A549 (cell line): ENCODE results near the gene FAM237A. TPM values are rescaled to one million over a fixed set of nuclear protein-coding genes. Genes with fewer than 3 reads are reported as not detected.

Experiments used
- ATAC-seq, 2 experiments: fragments of 200-7000 bp in 1 of 2; fragments of >200 bp in 1 of 2; cut with Nextera tagmentation in 1 of 2; cut with Tn5 transposase in 1 of 2; 3 replicates each; pipeline versions ENCODE4 v1.8.0 to v1.9.1; 2018 to 2020; ENCODE audit warnings: mild to moderate bottlenecking in 1 of 2, moderate library complexity in 1 of 2
- CTCF ChIA-PET: fragments of 300-600 bp; sonication (Branson Sonifier 250); formaldehyde crosslinking; extraction: SDS; loops from one replicate; lab custom pipeline; 2021; ENCODE audit warnings: antibody characterized with exemption, inconsistent platforms; lab: Yijun Ruan, JAX
- POLR2A ChIA-PET: fragments of 350-600 bp; formaldehyde crosslinking; extraction: SDS; loops from one replicate; lab custom pipeline; 2021; ENCODE audit warnings: antibody characterized with exemption, inconsistent platforms; lab: Yijun Ruan, JAX
- DNase-seq, 2 experiments: peaks; one replicate each; pipeline versions ENCODE4 v3.0.0 to v3.0.0-alpha.2; 2011 to 2016; ENCODE audit warnings: low read depth in 1 of 2, low spot score in 1 of 2
- FAIRE-seq: peaks from 2 replicates; lab custom pipeline; 2011; peaks lifted over from hg19 to GRCh38; lab: Jason Lieb, UNC
- H3K27ac ChIP-seq, 2 experiments: fragments of >200 bp; sonication (Bioruptor Twin); formaldehyde crosslinking; 3 replicates each; pipeline ENCODE4 v1.5.1; 2016 to 2017
- H3K4me1 ChIP-seq: fragments of >200 bp; sonication (Bioruptor Twin); formaldehyde crosslinking; 3 replicates; pipeline ENCODE4 v1.6.1; 2016
- H3K4me2 ChIP-seq: fragments of >200 bp; sonication (Bioruptor Twin); formaldehyde crosslinking; 3 replicates; pipeline ENCODE4 v1.6.1; 2016
- H3K4me3 ChIP-seq: fragments of >200 bp; sonication (Bioruptor Twin); formaldehyde crosslinking; 3 replicates; pipeline ENCODE4 v1.5.1; 2016
- H3K9me3 ChIP-seq: fragments of >200 bp; sonication (Bioruptor Twin); formaldehyde crosslinking; 3 replicates; pipeline ENCODE4 v1.6.1; 2016
- ATOH8 ChIP-seq: fragments of 250-450 bp; sonication (Bioruptor Pico); IDR thresholded peaks from 2 replicates; pipeline ENCODE4 v1.5.0; 2020; ENCODE audit warnings: low read depth, mild to moderate bottlenecking, moderate library complexity
- BHLHE40 ChIP-seq: IDR thresholded peaks from 2 replicates; pipeline ENCODE4 v1.6.1; 2012; ENCODE audit warnings: low read depth, low read length, inconsistent platforms
- CBX8 ChIP-seq: fragments of 200-600 bp; sonication (generic); IDR thresholded peaks from 2 replicates; pipeline ENCODE4 v1.6.1; 2016
- CEBPB ChIP-seq, 2 experiments: fragments of >200 bp in 1 of 2; sonication (Bioruptor Twin) in 1 of 2; formaldehyde crosslinking in 1 of 2; IDR thresholded peaks; 2 replicates each; pipeline ENCODE4 v1.6.1; 2012 to 2016
- CHD4 ChIP-seq: fragments of 200-600 bp; sonication (generic); IDR thresholded peaks from 2 replicates; pipeline ENCODE4 v1.6.1; 2016; ENCODE audit warnings: antibody characterized with exemption, mild to moderate bottlenecking, borderline replicate concordance
- CTCF ChIP-seq: fragments of >200 bp; sonication (Bioruptor Twin); formaldehyde crosslinking; IDR thresholded peaks from 3 replicates; pipeline ENCODE4 v1.5.1; 2016
- E2F6 ChIP-seq: IDR thresholded peaks from 2 replicates; pipeline ENCODE4 v1.6.1; 2012; ENCODE audit warnings: low read depth, borderline replicate concordance
- EHF ChIP-seq: fragments of 250-450 bp; sonication (Bioruptor Pico); IDR thresholded peaks from 2 replicates; pipeline ENCODE4 v1.5.0; 2020; ENCODE audit warnings: mild to moderate bottlenecking
- EHMT2 ChIP-seq: fragments of 200-600 bp; sonication (generic); IDR thresholded peaks from 2 replicates; pipeline ENCODE4 v1.6.1; 2016; ENCODE audit warnings: antibody characterized with exemption, low read depth, mild to moderate bottlenecking, moderate library complexity
- ESRRA ChIP-seq: fragments of 150-350 bp; IDR thresholded peaks from 2 replicates; pipeline ENCODE4 v1.6.1; 2014; ENCODE audit warnings: mild to moderate bottlenecking, low read length, borderline replicate concordance
- FOSB ChIP-seq: fragments of 250-450 bp; sonication (Bioruptor Pico); IDR thresholded peaks from 2 replicates; pipeline ENCODE4 v1.5.0; 2020; ENCODE audit warnings: mild to moderate bottlenecking, moderate library complexity
- FOSL2 ChIP-seq, 2 experiments: fragments of 450-650 bp in 1 of 2; fragments of >200 bp in 1 of 2; sonication (Bioruptor Twin) in 1 of 2; formaldehyde crosslinking; IDR thresholded peaks; 2 replicates each; pipeline versions ENCODE4 v1.5.0 to v1.6.1; 2016 to 2020; ENCODE audit warnings: mild to moderate bottlenecking in 1 of 2, moderate library complexity in 1 of 2
- FOXS1 ChIP-seq: fragments of 250-450 bp; sonication (Bioruptor Pico); IDR thresholded peaks from 2 replicates; pipeline ENCODE4 v1.5.0; 2020; ENCODE audit warnings: mild to moderate bottlenecking, moderate library complexity
- GATA3 ChIP-seq: IDR thresholded peaks from 2 replicates; pipeline ENCODE4 v1.6.1; 2012; ENCODE audit warnings: borderline replicate concordance
- HES2 ChIP-seq: fragments of >200 bp; sonication (Bioruptor Twin); formaldehyde crosslinking; IDR thresholded peaks from 2 replicates; pipeline ENCODE4 v1.6.1; 2016
- HOXB5 ChIP-seq: fragments of 250-450 bp; sonication (Bioruptor Pico); IDR thresholded peaks from 2 replicates; pipeline ENCODE4 v1.5.0; 2020; ENCODE audit warnings: mild to moderate bottlenecking, moderate library complexity
- JUNB ChIP-seq: fragments of >200 bp; sonication (Bioruptor Twin); formaldehyde crosslinking; IDR thresholded peaks from 2 replicates; pipeline ENCODE4 v1.6.1; 2016
- KDM1A ChIP-seq: fragments of 200-600 bp; sonication (generic); IDR thresholded peaks from 2 replicates; pipeline ENCODE4 v1.6.1; 2016; ENCODE audit warnings: low read depth, mild to moderate bottlenecking
- KDM5A ChIP-seq: fragments of 200-600 bp; sonication (generic); IDR thresholded peaks from 2 replicates; pipeline ENCODE4 v1.6.1; 2016; ENCODE audit warnings: antibody characterized with exemption, mild to moderate bottlenecking
- MAX ChIP-seq: IDR thresholded peaks from 2 replicates; pipeline ENCODE4 v1.6.1; 2012
- NFE2L2 ChIP-seq: fragments of 150-350 bp; conservative IDR thresholded peaks from 2 replicates; pipeline ENCODE4 v1.6.1; 2014; ENCODE audit warnings: low read length
- NPAS2 ChIP-seq: fragments of 250-450 bp; sonication (Bioruptor Pico); IDR thresholded peaks from 2 replicates; pipeline ENCODE4 v1.8.0; 2022; ENCODE audit warnings: mild to moderate bottlenecking, moderate library complexity, borderline replicate concordance
- NR3C1 ChIP-seq: fragments of >200 bp; sonication (Bioruptor Twin); formaldehyde crosslinking; IDR thresholded peaks from 3 replicates; pipeline ENCODE4 v1.6.1; 2017
- PHF8 ChIP-seq: fragments of 200-600 bp; sonication (generic); IDR thresholded peaks from 2 replicates; pipeline ENCODE4 v1.6.1; 2016; ENCODE audit warnings: low read depth, mild to moderate bottlenecking, antibody characterized with exemption, moderate library complexity, borderline replicate concordance
- RCOR1 ChIP-seq: fragments of 150-350 bp; IDR thresholded peaks from 2 replicates; pipeline ENCODE4 v1.6.1; 2014; ENCODE audit warnings: antibody characterized with exemption, low read length, low read depth
- REST ChIP-seq: fragments of 200-600 bp; sonication (generic); IDR thresholded peaks from 2 replicates; pipeline ENCODE4 v1.6.1; 2016; ENCODE audit warnings: antibody characterized with exemption, mild to moderate bottlenecking, moderate library complexity
- TP53 ChIP-seq: fragments of 250-450 bp; sonication (Bioruptor Pico); IDR thresholded peaks from 2 replicates; pipeline ENCODE4 v1.5.0; 2021; ENCODE audit warnings: mild to moderate bottlenecking, moderate library complexity
- WGBS: methylation state at CpG from one replicate; pipeline ENCODE4 v1.1.6; 2017; ENCODE audit errors: missing lambda C conversion rate; 5-methylcytosine and 5-hydroxymethylcytosine counted together
- polyA plus RNA-seq, 4 experiments: library from polyadenylated mRNA; depleted of rRNA in 3 of 4; stranded (reverse); fragments of >200 nt; fragmentation: RNase III in 1 of 4; extraction: RNeasy Plus Mini Kit Qiagen cat#74134 plus additional on column Dnase treatment in 1 of 4; gene quantifications; 2 replicates in 3 of 4; 3 replicates in 1 of 4; pipeline ENCODE4 v1.2.3, GENCODE V29; 2011 to 2017
- TF ChIP-seq, protein P1 (sequence below): fragments of 450-650 bp; IDR thresholded peaks from 2 replicates; pipeline ENCODE4 v1.6.1; 2014; ENCODE audit warnings: antibody characterized with exemption

FAM237A gene
- polyA plus RNA-seq, 2 of the 4 experiments (the other 2 are of a cell fraction), result not detected

DNA sequence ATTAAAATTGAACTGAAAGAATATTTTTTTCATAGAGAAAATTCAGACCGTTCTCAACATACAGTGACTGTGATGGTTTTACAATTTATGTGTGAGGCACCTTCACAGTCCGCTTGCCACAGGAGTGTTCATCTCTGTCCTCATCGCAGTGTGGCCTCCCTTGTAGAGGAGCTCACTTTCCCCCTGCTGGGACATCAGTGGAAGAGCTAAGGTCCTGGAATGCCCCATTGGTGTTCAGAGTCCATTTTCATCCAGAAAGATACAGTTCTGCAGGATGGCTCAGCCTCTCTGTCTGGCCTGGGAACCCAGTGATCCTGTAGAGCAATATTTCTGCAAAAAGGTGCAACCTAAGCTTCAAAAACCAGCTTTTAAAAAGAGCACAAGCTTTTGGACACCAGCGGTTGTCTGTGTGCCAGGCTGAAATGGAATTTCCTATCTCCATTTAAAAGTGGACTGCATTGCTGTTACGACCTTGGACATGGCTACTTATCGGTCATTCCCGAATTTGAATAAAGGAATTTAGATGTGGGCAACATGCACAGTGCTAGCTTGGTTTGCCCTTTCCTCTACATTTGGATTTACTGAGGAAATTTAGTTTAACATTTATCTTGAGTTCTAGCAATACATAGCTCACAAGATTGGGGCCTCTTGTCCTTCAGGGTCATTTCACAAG, 26.7 kb upstream of the FAM237A start:
- no peak for TF ChIP-seq RCOR1
- TF ChIP-seq REST, result no peak
- TF ChIP-seq EHMT2, result no peak
- TF ChIP-seq BHLHE40, result no peak
- no peak for TF ChIP-seq ATOH8 (CRISPR knock-in tag)
- TF ChIP-seq FOSB (CRISPR knock-in tag), result no peak
- no peak for TF ChIP-seq TP53 (CRISPR knock-in tag)
- TF ChIP-seq, protein P1, sequence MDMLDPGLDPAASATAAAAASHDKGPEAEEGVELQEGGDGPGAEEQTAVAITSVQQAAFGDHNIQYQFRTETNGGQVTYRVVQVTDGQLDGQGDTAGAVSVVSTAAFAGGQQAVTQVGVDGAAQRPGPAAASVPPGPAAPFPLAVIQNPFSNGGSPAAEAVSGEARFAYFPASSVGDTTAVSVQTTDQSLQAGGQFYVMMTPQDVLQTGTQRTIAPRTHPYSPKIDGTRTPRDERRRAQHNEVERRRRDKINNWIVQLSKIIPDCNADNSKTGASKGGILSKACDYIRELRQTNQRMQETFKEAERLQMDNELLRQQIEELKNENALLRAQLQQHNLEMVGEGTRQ, result no peak
- no peak for TF ChIP-seq HES2
- TF ChIP-seq NPAS2 (CRISPR knock-in tag), result no peak
- TF ChIP-seq EHF (CRISPR knock-in tag), result no peak
- no peak for TF ChIP-seq CHD4
- TF ChIP-seq PHF8, result no peak
- TF ChIP-seq GATA3, result no peak
- TF ChIP-seq, all 56 proteins: peak for 0
- 78% methylated on average over 7 of the region's 7 CpGs for WGBS
- Histone ChIP-seq H3K9me3 (no peaks in the 10 kb centered on the region; the same call in 2 of the 3 replicates), H3K27ac (peak overlapping the region; percentile 17 to 75; a peak in 5 of 6 replicates), H3K4me2 (peak overlapping the region; percentile 52), H3K4me1 (peaks cover 35% of the 10 kb centered on the region), H3K4me3 (no peak overlapping the region)
- FAIRE-seq, result no peak
- peak; percentile 4 to 29 for DNase-seq
- ChIA-PET POLR2A (no interaction called here), CTCF (no interaction called here)
- peak; percentile 75 for ATAC-seq

DNA sequence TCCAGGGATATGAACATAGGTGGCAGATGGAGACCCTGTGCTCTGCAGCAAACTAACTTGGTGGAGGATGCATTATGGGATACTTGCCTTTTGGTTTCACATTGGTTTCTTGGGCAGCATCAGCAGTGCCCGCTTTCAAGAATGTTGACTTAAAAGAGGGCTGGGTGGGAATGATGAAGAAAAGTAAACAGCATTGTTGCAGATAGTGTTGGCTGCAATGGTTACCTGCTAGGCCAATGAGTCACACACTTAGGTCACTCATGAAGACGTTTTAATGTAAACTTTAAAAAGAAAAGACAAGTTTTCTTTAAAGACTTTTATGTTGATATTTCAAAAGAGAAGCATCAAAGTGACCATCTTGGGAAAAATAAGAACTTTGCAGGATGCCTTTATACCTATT, 26.1 kb upstream of the FAM237A start:
- Histone ChIP-seq H3K4me1 (peaks cover 35% of the 10 kb centered on the region), H3K27ac (peak overlapping the region; percentile 29 to 75; a peak in 3 of 6 replicates), H3K9me3 (no peaks in the 10 kb centered on the region; the same call in 2 of the 3 replicates), H3K4me2 (peak overlapping the region; percentile 52), H3K4me3 (no peak overlapping the region)
- FAIRE-seq (no peak), ATAC-seq (peak; percentile 78 to 88), DNase-seq (peak; percentile 11 to 77)
- ChIA-PET POLR2A (no interaction called here), CTCF (no interaction called here)
- 0% methylated on average over 2 of the region's 2 CpGs for WGBS
- TF ChIP-seq JUNB, result peak; percentile 58
- TF ChIP-seq KDM1A, result no peak
- no peak for TF ChIP-seq CHD4
- TF ChIP-seq NR3C1, result no peak
- peak in 1 of 2 experiments; percentile 65; a peak in 2 of 4 replicates for TF ChIP-seq CEBPB (IDR thresholded peaks at IDR 0.05)
- TF ChIP-seq NFE2L2, result no peak
- TF ChIP-seq CTCF, result no peak
- TF ChIP-seq KDM5A, result no peak
- TF ChIP-seq RCOR1, result no peak
- peak; percentile 42; the same call in 1 of the 2 replicates for TF ChIP-seq FOXS1 (CRISPR knock-in tag)
- TF ChIP-seq E2F6, result no peak
- TF ChIP-seq FOSL2 (IDR thresholded peaks at IDR 0.05), result peak; percentile 40; the same call in 1 of the 2 replicates
- peak; percentile 68 for TF ChIP-seq FOSL2 (CRISPR knock-in tag; IDR thresholded peaks at IDR 0.05)
- TF ChIP-seq PHF8, result no peak
- TF ChIP-seq HOXB5 (CRISPR knock-in tag), result no peak
- peak; percentile 54 for TF ChIP-seq MAX
- TF ChIP-seq EHMT2, result no peak
- TF ChIP-seq CBX8, result no peak
- TF ChIP-seq EHF (CRISPR knock-in tag), result no peak
- peak; percentile 30; the same call in 1 of the 2 replicates for TF ChIP-seq GATA3
- no peak for TF ChIP-seq ESRRA
